ENCODE measurements around the gene CLEC3B. TPM values are rescaled to one million over a fixed set of nuclear protein-coding genes. Genes with fewer than 3 reads are reported as not detected.

The CLEC3B gene
- total RNA-seq, 1 donor from 2014 or later, result not detected

GRCh38 chr3:45032113-45032512 is 6.0 kb downstream of the CLEC3B start:
- DNase-seq (ENCODE audit: low read depth), result no peak
- TF ChIP-seq CTCF (IDR thresholded peaks at IDR 0.05; ENCODE audit: insufficient read depth, low read length, poor library complexity, severe bottlenecking), result no peak

GRCh38 chr3:45033791-45034190 is 7.7 kb downstream of the CLEC3B start:
- Histone ChIP-seq H3K36me3 (ENCODE audit: control insufficient read depth, insufficient read depth, low read length) (no peaks in the 10 kb centered on the region), H3K27me3 (ENCODE audit: control insufficient read depth, insufficient read depth, low read length) (no peaks in the 10 kb centered on the region), H3K4me3 (ENCODE audit: low read depth, low read length) (no peak overlapping the region)
- DNase-seq (ENCODE audit: low read depth), result no peak
- TF ChIP-seq CTCF (IDR thresholded peaks at IDR 0.05; ENCODE audit: insufficient read depth, low read length, poor library complexity, severe bottlenecking), result no peak

More at GRCh38 chr3:45032113-45032512, 6.0 kb downstream of the CLEC3B start:
- Histone ChIP-seq H3K36me3 (ENCODE audit: control insufficient read depth, insufficient read depth, low read length) (no peaks in the 10 kb centered on the region), H3K4me3 (ENCODE audit: low read depth, low read length) (no peak overlapping the region), H3K27me3 (ENCODE audit: control insufficient read depth, insufficient read depth, low read length) (no peaks in the 10 kb centered on the region)

- no peak for TF ChIP-seq CTCF (IDR thresholded peaks at IDR 0.05; ENCODE audit: insufficient read depth, low read length, poor library complexity, severe bottlenecking)
- no peak overlapping the region for H3K4me3 ChIP-seq (ENCODE audit: low read depth, low read length)
- no peaks in the 10 kb centered on the region for H3K36me3 ChIP-seq (ENCODE audit: control insufficient read depth, insufficient read depth, low read length)
- DNase-seq (ENCODE audit: low read depth), result no peak
- no peaks in the 10 kb centered on the region for H3K27me3 ChIP-seq (ENCODE audit: control insufficient read depth, insufficient read depth, low read length)
Measured at GRCh38 chr3:45034612-45035252, 8.6 kb downstream of the CLEC3B start.

- H3K27me3 ChIP-seq (ENCODE audit: control insufficient read depth, insufficient read depth, low read length), result no peaks in the 10 kb centered on the region
- no peaks in the 10 kb centered on the region for H3K36me3 ChIP-seq (ENCODE audit: control insufficient read depth, insufficient read depth, low read length)
- TF ChIP-seq CTCF (IDR thresholded peaks at IDR 0.05; ENCODE audit: insufficient read depth, low read length, poor library complexity, severe bottlenecking), result no peak
- H3K4me3 ChIP-seq (ENCODE audit: low read depth, low read length), result peak overlapping the region; percentile 29
- no peak for DNase-seq (ENCODE audit: low read depth)
Measured at GRCh38 chr3:45035441-45036301, 9.6 kb downstream of the CLEC3B start.

GRCh38 chr3:45037720-45038455 is 11.8 kb downstream of the CLEC3B start:
- no peaks in the 10 kb centered on the region for H3K36me3 ChIP-seq (ENCODE audit: control insufficient read depth, insufficient read depth, low read length)
- peak; percentile 90 for TF ChIP-seq CTCF (IDR thresholded peaks at IDR 0.05; ENCODE audit: insufficient read depth, low read length, poor library complexity, severe bottlenecking)
- no peaks in the 10 kb centered on the region for H3K27me3 ChIP-seq (ENCODE audit: control insufficient read depth, insufficient read depth, low read length)
- peak; percentile 74 for DNase-seq (ENCODE audit: low read depth)
- H3K4me3 ChIP-seq (ENCODE audit: low read depth, low read length), result no peak overlapping the region

Data from kidney epithelial cell (primary cell).